GM18502 (cell line): Measurements from ENCODE around the gene HOXA9.

Experiments
- ATAC-seq: cut with Tn5 transposase; IDR thresholded peaks from one replicate; pipeline ENCODE4 v1.9.1; 2021; ENCODE audit warnings: mild to moderate bottlenecking; ENCODE audit not compliant: unreplicated experiment, poor library complexity

HOXA9 gene

GRCh38 chr7:27131390-27131819 is 33.9 kb downstream of the HOXA9 start:
- ATAC-seq, result no peak

- no peak for ATAC-seq
Observed at GRCh38 chr7:27130540-27131389, 34.6 kb downstream of the HOXA9 start, which contains the start of gene HOXA4. Gene HOXA4, minus strand, starts transcription at chr7:27130757. Its CDS starts 24 bp downstream, at chr7:27130733.

- no peak for ATAC-seq
Observed at GRCh38 chr7:27129729-27130539, 35.4 kb downstream of the HOXA9 start.

- no peak for ATAC-seq
Observed at GRCh38 chr7:27128776-27129728, 36.3 kb downstream of the HOXA9 start.

- no peak for ATAC-seq
Observed at GRCh38 chr7:27128034-27128433, 37.3 kb downstream of the HOXA9 start.

- ATAC-seq, result no peak
Observed at GRCh38 chr7:27126596-27127327, 38.6 kb downstream of the HOXA9 start.

GRCh38 chr7:27125986-27126394 is 39.3 kb downstream of the HOXA9 start:
- ATAC-seq, result no peak

GRCh38 chr7:27124902-27125689 is 40.2 kb downstream of the HOXA9 start:
- ATAC-seq, result no peak

GRCh38 chr7:27124096-27124901 is 41.0 kb downstream of the HOXA9 start:
- no peak for ATAC-seq

- ATAC-seq, result no peak
Observed at GRCh38 chr7:27123477-27124053, 41.8 kb downstream of the HOXA9 start.

GRCh38 chr7:27123007-27123476 is 42.3 kb downstream of the HOXA9 start:
- no peak for ATAC-seq

GRCh38 chr7:27122077-27122910 is 43.0 kb downstream of the HOXA9 start:
- no peak for ATAC-seq

GRCh38 chr7:27121684-27122076 is 43.7 kb downstream of the HOXA9 start:
- ATAC-seq, result no peak

GRCh38 chr7:27119412-27119911 is 45.9 kb downstream of the HOXA9 start:
- ATAC-seq, result no peak

GRCh38 chr7:27118580-27118979 is 46.8 kb downstream of the HOXA9 start:
- ATAC-seq, result no peak

- ATAC-seq, result no peak
Observed at GRCh38 chr7:27117887-27118491, 47.3 kb downstream of the HOXA9 start.
